ENCODE results near the gene ACTA2.

The ACTA2 gene

GRCh38 chr10:88952647-88953111, at the start of gene ACTA2:
ACTA2 (minus strand) TSS chr10:88952773; CDS start chr10:88948930, 3,843 bp downstream.
- Mint-ChIP-seq H3K36me3 (ENCODE audit: low read depth) (peaks cover 2% of the 10 kb centered on the region), H3K27me3 (no peaks in the 10 kb centered on the region), H3K27ac (no peak within 1 kb of the TSS), H3K4me1 (no peaks in the 10 kb centered on the region), H3K4me3 (no peak within 1 kb of the TSS), H3K9me3 (no peaks in the 10 kb centered on the region)
- ATAC-seq = no peak
- DNase-seq = no peak

GRCh38 chr10:89001729-89002072, 49.1 kb upstream of the ACTA2 start:
- Mint-ChIP-seq H3K27me3 (no peaks in the 10 kb centered on the region), H3K36me3 (ENCODE audit: low read depth) (peaks cover 16% of the 10 kb centered on the region), H3K9me3 (no peaks in the 10 kb centered on the region), H3K27ac (no peak overlapping the region), H3K4me1 (peaks cover 53% of the 10 kb centered on the region), H3K4me3 (peak overlapping the region; percentile 56)
- DNase-seq = no peak
- no peak for ATAC-seq

- no peaks in the 10 kb centered on the region for H3K9me3 Mint-ChIP-seq
- H3K27me3 Mint-ChIP-seq = no peaks in the 10 kb centered on the region
- peak overlapping the region; percentile 37 for H3K27ac Mint-ChIP-seq
- peaks cover 14% of the 10 kb centered on the region for H3K36me3 Mint-ChIP-seq (ENCODE audit: low read depth)
- DNase-seq (no peak), ATAC-seq (peak; percentile 68)
- H3K4me3 Mint-ChIP-seq = peak overlapping the region; percentile 56
- peaks cover 57% of the 10 kb centered on the region for H3K4me1 Mint-ChIP-seq
Observed at GRCh38 chr10:89001024-89001728, 48.6 kb upstream of the ACTA2 start.

- ATAC-seq = no peak
- no peak overlapping the region for H3K27ac Mint-ChIP-seq
- H3K27me3 Mint-ChIP-seq = no peaks in the 10 kb centered on the region
- no peak for DNase-seq
- H3K4me1 Mint-ChIP-seq = peaks cover 70% of the 10 kb centered on the region
- H3K4me3 Mint-ChIP-seq = no peak overlapping the region
- no peaks in the 10 kb centered on the region for H3K9me3 Mint-ChIP-seq
- peaks cover 11% of the 10 kb centered on the region for H3K36me3 Mint-ChIP-seq (ENCODE audit: low read depth)
Observed at GRCh38 chr10:88999625-89000024, 47.1 kb upstream of the ACTA2 start.

- no peak overlapping the region for H3K27ac Mint-ChIP-seq
- no peak for ATAC-seq
- peaks cover 73% of the 10 kb centered on the region for H3K4me1 Mint-ChIP-seq
- no peaks in the 10 kb centered on the region for H3K27me3 Mint-ChIP-seq
- no peak overlapping the region for H3K4me3 Mint-ChIP-seq
- no peaks in the 10 kb centered on the region for H3K9me3 Mint-ChIP-seq
- DNase-seq = no peak
- peaks cover 1% of the 10 kb centered on the region for H3K36me3 Mint-ChIP-seq (ENCODE audit: low read depth)
Observed at GRCh38 chr10:88996927-88997326, 44.4 kb upstream of the ACTA2 start.

GRCh38 chr10:88995156-88995876, 42.7 kb upstream of the ACTA2 start:
- peak overlapping the region; percentile 26 for H3K4me3 Mint-ChIP-seq
- H3K27ac Mint-ChIP-seq = peak overlapping the region; percentile 67
- H3K4me1 Mint-ChIP-seq = peaks cover 63% of the 10 kb centered on the region
- H3K36me3 Mint-ChIP-seq (ENCODE audit: low read depth) = peaks cover 1% of the 10 kb centered on the region
- no peaks in the 10 kb centered on the region for H3K9me3 Mint-ChIP-seq
- H3K27me3 Mint-ChIP-seq = no peaks in the 10 kb centered on the region
- ATAC-seq (no peak), DNase-seq (no peak)

GRCh38 chr10:88994019-88994418, 41.4 kb upstream of the ACTA2 start:
- ATAC-seq (no peak), DNase-seq (no peak)
- no peaks in the 10 kb centered on the region for H3K9me3 Mint-ChIP-seq
- H3K27me3 Mint-ChIP-seq = no peaks in the 10 kb centered on the region
- peaks cover 63% of the 10 kb centered on the region for H3K4me1 Mint-ChIP-seq
- H3K4me3 Mint-ChIP-seq = peak overlapping the region; percentile 77
- peak overlapping the region; percentile 82 for H3K27ac Mint-ChIP-seq
- peaks cover 1% of the 10 kb centered on the region for H3K36me3 Mint-ChIP-seq (ENCODE audit: low read depth)

GRCh38 chr10:88992921-88993524, 40.5 kb upstream of the ACTA2 start:
- ATAC-seq (no peak), DNase-seq (no peak)
- no peaks in the 10 kb centered on the region for H3K9me3 Mint-ChIP-seq

GRCh38 chr10:88991899-88992320, 39.3 kb upstream of the ACTA2 start:
- no peak for DNase-seq
- Mint-ChIP-seq H3K27me3 (no peaks in the 10 kb centered on the region), H3K9me3 (no peaks in the 10 kb centered on the region), H3K4me1 (peaks cover 73% of the 10 kb centered on the region), H3K36me3 (ENCODE audit: low read depth) (peaks cover 1% of the 10 kb centered on the region), H3K27ac (peak overlapping the region; percentile 85), H3K4me3 (peak overlapping the region; percentile 86)
- ATAC-seq = no peak

More at GRCh38 chr10:88992921-88993524, 40.5 kb upstream of the ACTA2 start:
- Mint-ChIP-seq H3K4me3 (peak overlapping the region; percentile 77), H3K36me3 (ENCODE audit: low read depth) (peaks cover 1% of the 10 kb centered on the region), H3K27ac (peak overlapping the region; percentile 64), H3K4me1 (peaks cover 67% of the 10 kb centered on the region), H3K27me3 (no peaks in the 10 kb centered on the region)

GRCh38 chr10:88991161-88991898, 38.8 kb upstream of the ACTA2 start:
- H3K36me3 Mint-ChIP-seq (ENCODE audit: low read depth) = peaks cover 1% of the 10 kb centered on the region

GRCh38 chr10:88990384-88991160, 38.0 kb upstream of the ACTA2 start, which contains the start of gene FAS:
FAS (plus strand) TSS chr10:88990798; CDS start chr10:88990877, 79 bp downstream.
- H3K4me3 Mint-ChIP-seq = peak within 1 kb of the TSS; percentile 86
- H3K27me3 Mint-ChIP-seq = no peaks in the 10 kb centered on the region
- DNase-seq (peak; percentile 79), ATAC-seq (peak; percentile 85)
- peaks cover 1% of the 10 kb centered on the region for H3K36me3 Mint-ChIP-seq (ENCODE audit: low read depth)
- peaks cover 4% of the 10 kb centered on the region for H3K9me3 Mint-ChIP-seq
- H3K4me1 Mint-ChIP-seq = peaks cover 64% of the 10 kb centered on the region
- peak within 1 kb of the TSS; percentile 85 for H3K27ac Mint-ChIP-seq

More at GRCh38 chr10:88991161-88991898, 38.8 kb upstream of the ACTA2 start:
- Mint-ChIP-seq H3K9me3 (peaks cover 3% of the 10 kb centered on the region), H3K27me3 (no peaks in the 10 kb centered on the region), H3K4me1 (peaks cover 71% of the 10 kb centered on the region), H3K4me3 (peak overlapping the region; percentile 86), H3K27ac (peak overlapping the region; percentile 85)
- peak; percentile 63 for ATAC-seq
- DNase-seq = peak; percentile 76

- Mint-ChIP-seq H3K4me3 (peak overlapping the region; percentile 86), H3K27ac (peak overlapping the region; percentile 85), H3K27me3 (no peaks in the 10 kb centered on the region), H3K36me3 (ENCODE audit: low read depth) (peaks cover 1% of the 10 kb centered on the region), H3K4me1 (peaks cover 57% of the 10 kb centered on the region), H3K9me3 (peaks cover 4% of the 10 kb centered on the region)
- ATAC-seq (peak; percentile 1), DNase-seq (no peak)
Observed at GRCh38 chr10:88989824-88990383, 37.3 kb upstream of the ACTA2 start.

GRCh38 chr10:88989423-88989822, 36.9 kb upstream of the ACTA2 start:
- peaks cover 1% of the 10 kb centered on the region for H3K36me3 Mint-ChIP-seq (ENCODE audit: low read depth)
- H3K4me3 Mint-ChIP-seq = peak overlapping the region; percentile 86
- DNase-seq (no peak), ATAC-seq (no peak)
- H3K27me3 Mint-ChIP-seq = no peaks in the 10 kb centered on the region
- peaks cover 58% of the 10 kb centered on the region for H3K4me1 Mint-ChIP-seq
- H3K27ac Mint-ChIP-seq = peak overlapping the region; percentile 85
- H3K9me3 Mint-ChIP-seq = peaks cover 4% of the 10 kb centered on the region
